IMR-90 (cell line): ENCODE data around the gene MAN1C1. TPM values are rescaled to one million over a fixed set of nuclear protein-coding genes. Genes with fewer than 3 reads are reported as not detected.

Experiments
- ATAC-seq: fragments of 200-7000 bp; cut with Tn5 transposase; 2 replicates; pipeline ENCODE4 v1.9.1; 2020; ENCODE audit warnings: low read depth, mild to moderate bottlenecking, moderate library complexity
- BruUV-seq: library from RNA; stranded (reverse); fragments of 400-500 nt; replicated peaks from 2 replicates; lab custom pipeline; 2021; lab: Mats Ljungman, UMichigan
- CTCF ChIA-PET: fragments of 300-600 bp; formaldehyde crosslinking; extraction: SDS; loops from one replicate; lab custom pipeline; 2021; ENCODE audit warnings: antibody characterized with exemption; lab: Yijun Ruan, JAX
- POLR2A ChIA-PET: fragments of 300-600 bp; sonication (Branson Sonifier 250); formaldehyde crosslinking; loops from one replicate; lab custom pipeline; 2022; ENCODE audit warnings: antibody characterized with exemption; ENCODE audit not compliant: unreplicated experiment; lab: Charles Lee
- DNase-seq: peaks from one replicate; pipeline ENCODE4 v3.0.0; 2013
- H2AFZ ChIP-seq: replicated peaks from 2 replicates; pipeline ENCODE3; 2013; ENCODE audit warnings: low read length, mild to moderate bottlenecking; ENCODE audit not compliant: poor library complexity
- H2AK5ac ChIP-seq: 2 replicates; pipeline ENCODE4 v1.6.1; 2013; ENCODE audit warnings: low read depth, low read length, inconsistent platforms
- H2AK9ac ChIP-seq: replicated peaks from 2 replicates; pipeline ENCODE3; 2013; ENCODE audit warnings: mild to moderate bottlenecking, low read depth, low read length, moderate library complexity; ENCODE audit not compliant: poor library complexity
- H2BK120ac ChIP-seq: 2 replicates; pipeline ENCODE4 v1.6.1; 2013; ENCODE audit warnings: low read depth, low read length, inconsistent platforms
- H2BK15ac ChIP-seq: 3 replicates; pipeline ENCODE4 v1.6.1; 2013; ENCODE audit warnings: low read depth, low read length, inconsistent platforms
- H2BK20ac ChIP-seq: 2 replicates; pipeline ENCODE4 v1.6.1; 2013; ENCODE audit warnings: low read depth, mild to moderate bottlenecking, inconsistent platforms, low read length, moderate library complexity
- H2BK5ac ChIP-seq: 2 replicates; pipeline ENCODE4 v1.6.1; 2013; ENCODE audit warnings: mild to moderate bottlenecking, low read depth, low read length, inconsistent platforms; ENCODE audit not compliant: poor library complexity, severe bottlenecking
- H3K14ac ChIP-seq: replicated peaks from 2 replicates; pipeline ENCODE4 v1.6.1; 2013; ENCODE audit warnings: low read depth, low read length, inconsistent platforms
- H3K18ac ChIP-seq: 2 replicates; pipeline ENCODE4 v1.6.1; 2013; ENCODE audit warnings: low read depth, low read length, control low read depth
- H3K23ac ChIP-seq: 2 replicates; pipeline ENCODE4 v1.6.1; 2013; ENCODE audit warnings: low read depth, low read length, inconsistent platforms
- H3K27ac ChIP-seq: 2 replicates; pipeline ENCODE4 v1.5.1; 2013; ENCODE audit warnings: mild to moderate bottlenecking, control low read depth, low read length; ENCODE audit not compliant: insufficient read depth
- H3K27me3 ChIP-seq: 2 replicates; pipeline ENCODE4 v1.6.1; 2013; ENCODE audit warnings: low read length; ENCODE audit not compliant: control insufficient read depth, insufficient read depth
- H3K36me3 ChIP-seq: 2 replicates; pipeline ENCODE4 v1.6.1; 2013; ENCODE audit warnings: low read length, mixed read lengths; ENCODE audit not compliant: control insufficient read depth, insufficient read depth
- H3K4ac ChIP-seq: 2 replicates; pipeline ENCODE4 v1.6.1; 2013; ENCODE audit warnings: low read depth, low read length, inconsistent platforms
- H3K4me1 ChIP-seq: 2 replicates; pipeline ENCODE4 v1.6.1; 2013; ENCODE audit warnings: low read length, mixed read lengths; ENCODE audit not compliant: control insufficient read depth, insufficient read depth
- H3K4me2 ChIP-seq: 2 replicates; pipeline ENCODE4 v1.6.1; 2013; ENCODE audit warnings: low read depth, mild to moderate bottlenecking, control low read depth, low read length, moderate library complexity
- H3K4me3 ChIP-seq: 2 replicates; pipeline ENCODE4 v1.5.1; 2013; ENCODE audit warnings: low read depth, mild to moderate bottlenecking, control low read depth, low read length, moderate library complexity; ENCODE audit not compliant: insufficient read depth
- H3K56ac ChIP-seq: 2 replicates; pipeline ENCODE4 v1.6.1; 2013; ENCODE audit warnings: low read length, inconsistent platforms; ENCODE audit not compliant: insufficient read depth; ENCODE audit errors: extremely low read depth
- H3K79me1 ChIP-seq, 2 experiments: 2 replicates each; pipeline ENCODE4 v1.6.1; 2013; ENCODE audit warnings: low read length in 2 of 2, inconsistent platforms in 1 of 2, low read depth in 1 of 2
- H3K9ac ChIP-seq: 2 replicates; pipeline ENCODE4 v1.6.1; 2013; ENCODE audit warnings: low read depth, low read length, control low read depth
- H3K9me1 ChIP-seq: 2 replicates; pipeline ENCODE4 v1.6.1; 2013; ENCODE audit warnings: low read length, inconsistent platforms; ENCODE audit not compliant: insufficient read depth
- H3K9me3 ChIP-seq: 2 replicates; pipeline ENCODE4 v1.6.1; 2013; ENCODE audit warnings: low read length; ENCODE audit not compliant: control insufficient read depth, insufficient read depth
- H4K20me1 ChIP-seq: 2 replicates; pipeline ENCODE4 v1.6.1; 2013; ENCODE audit warnings: low read length, inconsistent platforms; ENCODE audit not compliant: insufficient read depth
- H4K5ac ChIP-seq: 2 replicates; pipeline ENCODE4 v1.6.1; 2013; ENCODE audit warnings: mild to moderate bottlenecking, low read depth, low read length, control low read depth
- H4K8ac ChIP-seq, 2 experiments: 2 replicates each; pipeline ENCODE4 v1.6.1; 2013; ENCODE audit warnings: low read depth in 2 of 2, low read length in 2 of 2, control low read depth in 1 of 2, inconsistent platforms in 1 of 2
- H4K91ac ChIP-seq: 2 replicates; pipeline ENCODE4 v1.6.1; 2013; ENCODE audit warnings: low read depth, low read length, inconsistent platforms; ENCODE audit not compliant: insufficient read depth
- BHLHE40 ChIP-seq: fragments of 150-350 bp; IDR thresholded peaks from 2 replicates; pipeline ENCODE4 v1.6.1; 2016; ENCODE audit warnings: mild to moderate bottlenecking, low read depth, low read length
- CEBPB ChIP-seq: IDR thresholded peaks from 2 replicates; pipeline ENCODE4 v1.6.1; 2012; ENCODE audit warnings: low read depth, low read length, improper control_type of control experiment
- CHD1 ChIP-seq: IDR thresholded peaks from 2 replicates; pipeline ENCODE4 v1.6.1; 2012; ENCODE audit warnings: low read depth, low read length, improper control_type of control experiment
- CTCF ChIP-seq: conservative IDR thresholded peaks from 2 replicates; pipeline ENCODE4 v1.5.1; 2012; ENCODE audit warnings: mild to moderate bottlenecking, low read depth, low read length, improper control_type of control experiment
- FOS ChIP-seq: fragments of 150-350 bp; IDR thresholded peaks from 2 replicates; pipeline ENCODE4 v1.6.1; 2016; ENCODE audit warnings: low read depth, low read length
- MAFK ChIP-seq: IDR thresholded peaks from 2 replicates; pipeline ENCODE4 v1.6.1; 2012; ENCODE audit warnings: low read depth, low read length, improper control_type of control experiment
- MAZ ChIP-seq: IDR thresholded peaks from 2 replicates; pipeline ENCODE4 v1.6.1; 2012; ENCODE audit warnings: low read depth, mild to moderate bottlenecking, low read length, improper control_type of control experiment, moderate library complexity, borderline replicate concordance
- MXI1 ChIP-seq: IDR thresholded peaks from 2 replicates; pipeline ENCODE4 v1.6.1; 2012; ENCODE audit warnings: low read depth, mild to moderate bottlenecking, low read length, moderate library complexity, borderline replicate concordance
- NFE2L2 ChIP-seq: fragments of 150-350 bp; IDR thresholded peaks from 2 replicates; pipeline ENCODE4 v1.6.1; 2016; ENCODE audit warnings: low read depth, mild to moderate bottlenecking, low read length
- POLR2A ChIP-seq: IDR thresholded peaks from 2 replicates; pipeline ENCODE4 v1.6.1; 2012; ENCODE audit warnings: mild to moderate bottlenecking, low read depth, low read length
- RAD21 ChIP-seq: IDR thresholded peaks from 2 replicates; pipeline ENCODE4 v1.6.1; 2012; ENCODE audit warnings: low read length, improper control_type of control experiment
- RCOR1 ChIP-seq: IDR thresholded peaks from 2 replicates; pipeline ENCODE4 v1.6.1; 2012; ENCODE audit warnings: mild to moderate bottlenecking, low read length, improper control_type of control experiment; ENCODE audit not compliant: insufficient replicate concordance
- SMC3 ChIP-seq: fragments of 150-350 bp; IDR thresholded peaks from 2 replicates; pipeline ENCODE4 v1.6.1; 2016; ENCODE audit warnings: low read depth, mild to moderate bottlenecking, antibody characterized with exemption, low read length, moderate library complexity
- WGBS, 2 experiments: methylation state at CpG; one replicate each; pipeline versions ENCODE4 v1.1.5 to v1.1.7; 2013; ENCODE audit warnings: missing lambda C conversion rate in 2 of 2; ENCODE audit not compliant: insufficient read length in 1 of 2; ENCODE audit errors: extremely low coverage in 2 of 2; 5-methylcytosine and 5-hydroxymethylcytosine counted together
- dilution Hi-C: fragments of 300-500 bp; cut with HindIII; formaldehyde crosslinking; loops from one replicate; pipeline ENCODE4 v1.14.3; 2018; ENCODE audit warnings: low sequenced_read_pairs; ENCODE audit not compliant: unreplicated experiment
- in situ Hi-C: fragments of 300-500 bp; cut with MboI; formaldehyde crosslinking; loops from 3 replicates; pipeline ENCODE4 v1.14.3; 2019; ENCODE audit warnings: low sequenced_read_pairs, inconsistent platforms, mixed read lengths
- intact Hi-C: fragments of 100-400 bp; cut with micrococcal nuclease; formaldehyde crosslinking; loops from 2 replicates; pipeline ENCODE4 v1.10.0; 2022
- polyA plus RNA-seq, 3 experiments: library from polyadenylated mRNA; depleted of rRNA; stranded (reverse); fragments of >200 nt; gene quantifications; 2 replicates each; pipeline ENCODE4 v1.2.3, GENCODE V29; 2012; ENCODE audit warnings: low replicate concordance in 1 of 3
- total RNA-seq: library from RNA; depleted of rRNA; stranded (reverse); fragments of >200 nt; gene quantifications from 2 replicates; pipeline ENCODE4 v1.2.3, GENCODE V29; 2012
- TF ChIP-seq, protein P1 (sequence below): fragments of 150-350 bp; IDR thresholded peaks from 2 replicates; pipeline ENCODE4 v1.6.1; 2016; ENCODE audit warnings: low read depth, mild to moderate bottlenecking, low read length, moderate library complexity, borderline replicate concordance
- TF ChIP-seq, protein P2 (sequence below): fragments of 150-350 bp; IDR thresholded peaks from 2 replicates; pipeline ENCODE4 v1.6.1; 2017; ENCODE audit warnings: mild to moderate bottlenecking, antibody characterized with exemption, low read length, low read depth

The MAN1C1 gene
- total and polyA plus RNA-seq, 2 of the 4 experiments (the other 2 are of a cell fraction) = 3.2 to 11.3 TPM

- Histone ChIP-seq H3K4me2 (no peak overlapping the region), H3K56ac (no peak overlapping the region), H3K27ac (no peak overlapping the region), H2BK20ac (no peak overlapping the region), H3K9me3 (no peaks in the 10 kb centered on the region), H4K20me1 (peaks cover 29% of the 10 kb centered on the region), H4K91ac (no peak overlapping the region), H3K4me1 (peaks cover 6% of the 10 kb centered on the region; the same call in 1 of the 2 replicates), H3K23ac (no peak overlapping the region), H3K27me3 (no peaks in the 10 kb centered on the region), H2AFZ (no peak overlapping the region), H3K9me1 (peaks cover 7% of the 10 kb centered on the region; the same call in 1 of the 2 replicates), H3K18ac (no peak overlapping the region), H3K4me3 (no peak overlapping the region), H3K79me1 (peaks cover 0 to 12% of the 10 kb centered on the region in 2 experiments; a peak in 2 of 4 replicates), H3K4ac (no peak overlapping the region), H3K36me3 (peaks cover 10% of the 10 kb centered on the region; the same call in 1 of the 2 replicates), H4K8ac (no peak overlapping the region), H4K5ac (no peak overlapping the region), H2BK5ac (no peak overlapping the region), H2AK5ac (no peak overlapping the region), H2BK120ac (no peak overlapping the region), H3K9ac (no peak overlapping the region), H2AK9ac (no peak overlapping the region), H2BK15ac (no peak overlapping the region), H3K14ac (no peak overlapping the region)
- no peak for ATAC-seq
- TF ChIP-seq SMC3 = no peak
- no peak for TF ChIP-seq MAFK
- TF ChIP-seq, protein P1, sequence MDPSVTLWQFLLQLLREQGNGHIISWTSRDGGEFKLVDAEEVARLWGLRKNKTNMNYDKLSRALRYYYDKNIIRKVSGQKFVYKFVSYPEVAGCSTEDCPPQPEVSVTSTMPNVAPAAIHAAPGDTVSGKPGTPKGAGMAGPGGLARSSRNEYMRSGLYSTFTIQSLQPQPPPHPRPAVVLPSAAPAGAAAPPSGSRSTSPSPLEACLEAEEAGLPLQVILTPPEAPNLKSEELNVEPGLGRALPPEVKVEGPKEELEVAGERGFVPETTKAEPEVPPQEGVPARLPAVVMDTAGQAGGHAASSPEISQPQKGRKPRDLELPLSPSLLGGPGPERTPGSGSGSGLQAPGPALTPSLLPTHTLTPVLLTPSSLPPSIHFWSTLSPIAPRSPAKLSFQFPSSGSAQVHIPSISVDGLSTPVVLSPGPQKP = no peak
- no peak for TF ChIP-seq CHD1
- no peak for TF ChIP-seq FOS
- TF ChIP-seq BHLHE40 = no peak
- TF ChIP-seq CTCF = no peak
- TF ChIP-seq MAZ = no peak
- TF ChIP-seq, protein P2, sequence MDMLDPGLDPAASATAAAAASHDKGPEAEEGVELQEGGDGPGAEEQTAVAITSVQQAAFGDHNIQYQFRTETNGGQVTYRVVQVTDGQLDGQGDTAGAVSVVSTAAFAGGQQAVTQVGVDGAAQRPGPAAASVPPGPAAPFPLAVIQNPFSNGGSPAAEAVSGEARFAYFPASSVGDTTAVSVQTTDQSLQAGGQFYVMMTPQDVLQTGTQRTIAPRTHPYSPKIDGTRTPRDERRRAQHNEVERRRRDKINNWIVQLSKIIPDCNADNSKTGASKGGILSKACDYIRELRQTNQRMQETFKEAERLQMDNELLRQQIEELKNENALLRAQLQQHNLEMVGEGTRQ = no peak
- TF ChIP-seq POLR2A = no peak
- no peak for TF ChIP-seq NFE2L2
- TF ChIP-seq MXI1 = no peak
- no peak for TF ChIP-seq RAD21
- TF ChIP-seq CEBPB = no peak
- no peak for TF ChIP-seq RCOR1
- in situ Hi-C loops = no loop called here
- POLR2A ChIA-PET = no interaction called here
- no peak for DNase-seq
- dilution Hi-C loops = no loop called here
- CTCF ChIA-PET = interaction anchor here (0.6 kb wide), 1 partner anchor 28 kb away, joined by 5 read pairs; no protein-coding TSS in a partner anchor
- WGBS, 2 experiments = 66% methylated on average over 4 of the region's 4 CpGs; no CpG with 5 or more reads in 1 of the 2 experiments
- intact Hi-C loops = no loop called here
- no TSS peak for BruUV-seq
Measured at GRCh38 chr1:25644962-25645361, 28.4 kb downstream of the MAN1C1 start.
